HG02840 (cell line): ENCODE data around the gene NDUFV1.
"Not testable (repeated sequence)": the region's sequence is repeated elsewhere in the genome, so short reads cannot be mapped to it uniquely, and the experiment has no call there.

Source experiments
- ATAC-seq: cut with Tn5 transposase; IDR thresholded peaks from one replicate; pipeline ENCODE4 v1.9.1; 2021; ENCODE audit warnings: mild to moderate bottlenecking, moderate library complexity, moderate number of reproducible peaks; ENCODE audit not compliant: unreplicated experiment, low FRiP score

NDUFV1 gene

GRCh38 chr11:67584881-67585873 lies 21.6 kb upstream of the NDUFV1 start:
- ATAC-seq = no peak

GRCh38 chr11:67585911-67586310 lies 20.8 kb upstream of the NDUFV1 start:
- no peak for ATAC-seq

GRCh38 chr11:67586568-67587250 lies 20.0 kb upstream of the NDUFV1 start:
- ATAC-seq = no peak

- no peak for ATAC-seq
Measured at GRCh38 chr11:67588136-67588503, 18.6 kb upstream of the NDUFV1 start.

- not testable (repeated sequence) for ATAC-seq
Measured at GRCh38 chr11:67588899-67589415, 17.8 kb upstream of the NDUFV1 start.

- ATAC-seq = no peak
Measured at GRCh38 chr11:67592880-67593564, 13.7 kb upstream of the NDUFV1 start.

GRCh38 chr11:67593565-67593905 lies 13.2 kb upstream of the NDUFV1 start:
- ATAC-seq = no peak

GRCh38 chr11:67594480-67594879 lies 12.3 kb upstream of the NDUFV1 start:
- ATAC-seq = no peak

GRCh38 chr11:67596753-67597300 lies 9.9 kb upstream of the NDUFV1 start:
- ATAC-seq = no peak

- not testable (repeated sequence) for ATAC-seq
Measured at GRCh38 chr11:67597458-67597857, 9.3 kb upstream of the NDUFV1 start.

- not testable (repeated sequence) for ATAC-seq
Measured at GRCh38 chr11:67597963-67598362, 8.8 kb upstream of the NDUFV1 start.

- ATAC-seq = no peak
Measured at GRCh38 chr11:67599149-67599548, 7.6 kb upstream of the NDUFV1 start.

- ATAC-seq = no peak
Measured at GRCh38 chr11:67600324-67601029, 6.3 kb upstream of the NDUFV1 start.

GRCh38 chr11:67601098-67601497 lies 5.6 kb upstream of the NDUFV1 start:
- ATAC-seq = no peak

GRCh38 chr11:67604119-67604518 lies 2.6 kb upstream of the NDUFV1 start:
- not testable (repeated sequence) for ATAC-seq

GRCh38 chr11:67604815-67605214 lies 1.9 kb upstream of the NDUFV1 start:
- no peak for ATAC-seq

- ATAC-seq = no peak
Measured at GRCh38 chr11:67605231-67606011, 1.3 kb upstream of the NDUFV1 start.

- ATAC-seq = no peak
Measured at GRCh38 chr11:67606093-67606491, 644 bp upstream of the NDUFV1 start.

GRCh38 chr11:67607507-67607906 lies 771 bp downstream of the NDUFV1 start:
- ATAC-seq = no peak
